Muscle of leg (tissue), 16 donors: ENCODE data around the gene HNRNPCL2. TPM values are rescaled to one million over a fixed set of nuclear protein-coding genes. Genes with fewer than 3 reads are reported as not detected.
"Not testable (repeated sequence)": the region's sequence is repeated elsewhere in the genome, so short reads cannot be mapped to it uniquely, and the experiment has no call there.

Experiments used
- DNase-seq: peaks from one replicate; pipeline ENCODE4 v3.0.0; 2013
- H3K27ac ChIP-seq: one replicate; pipeline ENCODE4 v1.5.1; 2013; ENCODE audit warnings: mild to moderate bottlenecking, low read length, control low read depth
- H3K27me3 ChIP-seq: one replicate; pipeline ENCODE4 v1.6.1; 2013; ENCODE audit warnings: low read length; ENCODE audit not compliant: control insufficient read depth, insufficient read depth
- H3K36me3 ChIP-seq: one replicate; pipeline ENCODE4 v1.6.1; 2013; ENCODE audit warnings: low read length; ENCODE audit not compliant: control insufficient read depth, insufficient read depth
- H3K4me1 ChIP-seq: one replicate; pipeline ENCODE4 v1.6.1; 2013; ENCODE audit warnings: low read length; ENCODE audit not compliant: control insufficient read depth, insufficient read depth
- H3K4me3 ChIP-seq: one replicate; pipeline ENCODE4 v1.5.1; 2013; ENCODE audit warnings: low read length, control low read depth
- H3K9me3 ChIP-seq: replicated peaks from 2 replicates; pipeline ENCODE4 v1.6.1; 2013; ENCODE audit warnings: low read depth, low read length; ENCODE audit not compliant: control insufficient read depth
- WGBS: methylation state at CpG from one replicate; pipeline ENCODE4 v1.1.5; 2013; ENCODE audit warnings: missing lambda C conversion rate; ENCODE audit not compliant: insufficient coverage; 5-methylcytosine and 5-hydroxymethylcytosine counted together
- long read RNA-seq, 11 donors: transcript quantifications; one replicate each; lab custom pipeline, GENCODE V29; 2026
- polyA plus RNA-seq, 8 donors: library from polyadenylated mRNA; unstranded; fragments of 120-200 nt; gene quantifications; one replicate each; pipeline versions ENCODE4 v1.2.1 to v1.2.3, GENCODE V29; 2013; ENCODE audit warnings: inconsistent platforms in 1 of 8, low replicate concordance in 1 of 8; ENCODE audit not compliant: insufficient read length in 8 of 8, insufficient read depth in 1 of 8
- total RNA-seq: library from RNA; stranded (reverse); fragments of 120-200 nt; gene quantifications from one replicate; pipeline ENCODE4 v1.2.4, GENCODE V29; 2013

Gene HNRNPCL2
- total RNA-seq, result not detected
- polyA plus RNA-seq, result under 1 TPM in 1 of 8 donors, not detected in 7; 0.14 TPM
- long read RNA-seq, donor 1, result 0 reads
- long read RNA-seq, donor 2, result 0 reads
- long read RNA-seq, donor 3, result 0 reads
- long read RNA-seq, donor 4, result 0 reads
- long read RNA-seq, donor 5, result 0 reads
- long read RNA-seq, donor 6, result 0 reads
- long read RNA-seq, donor 7, result 0 reads
- long read RNA-seq, donor 8, result 0 reads
- long read RNA-seq, donor 9, result 0 reads
- long read RNA-seq, donor 10, result 0 reads
- long read RNA-seq, donor 11, result 0 reads

GRCh38 chr1:13116754-13117153 lies at the start of gene HNRNPCL2:
Gene HNRNPCL2, minus strand, starts transcription at chr1:13116854. Its CDS starts 454 bp downstream, at chr1:13116400.
- WGBS, result no CpG with 5 or more reads among the region's 6 CpGs
- not testable (repeated sequence) for H3K4me3 ChIP-seq, H3K36me3 ChIP-seq, H3K4me1 ChIP-seq, DNase-seq, H3K27ac ChIP-seq, H3K9me3 ChIP-seq, H3K27me3 ChIP-seq

GRCh38 chr1:13165531-13165930 lies 48.9 kb upstream of the HNRNPCL2 start, which contains the start of gene HNRNPCL4:
Gene HNRNPCL4, minus strand, starts transcription at chr1:13165631. Its CDS starts 164 bp downstream, at chr1:13165467.
- DNase-seq, H3K36me3 ChIP-seq, H3K4me3 ChIP-seq, H3K9me3 ChIP-seq, H3K4me1 ChIP-seq, H3K27me3 ChIP-seq, H3K27ac ChIP-seq: not testable (repeated sequence)
- no CpG with 5 or more reads among the region's 8 CpGs for WGBS

GRCh38 chr1:13155909-13156308 lies 39.3 kb upstream of the HNRNPCL2 start, which contains the start of gene PRAMEF26:
Gene PRAMEF26, minus strand, starts transcription at chr1:13156009. Its CDS starts 2,914 bp downstream, at chr1:13153095.
- DNase-seq, H3K4me1 ChIP-seq, H3K36me3 ChIP-seq, H3K4me3 ChIP-seq, H3K9me3 ChIP-seq, H3K27me3 ChIP-seq, H3K27ac ChIP-seq: not testable (repeated sequence)
- WGBS, result no CpG with 5 or more reads among the region's 5 CpGs

DNA sequence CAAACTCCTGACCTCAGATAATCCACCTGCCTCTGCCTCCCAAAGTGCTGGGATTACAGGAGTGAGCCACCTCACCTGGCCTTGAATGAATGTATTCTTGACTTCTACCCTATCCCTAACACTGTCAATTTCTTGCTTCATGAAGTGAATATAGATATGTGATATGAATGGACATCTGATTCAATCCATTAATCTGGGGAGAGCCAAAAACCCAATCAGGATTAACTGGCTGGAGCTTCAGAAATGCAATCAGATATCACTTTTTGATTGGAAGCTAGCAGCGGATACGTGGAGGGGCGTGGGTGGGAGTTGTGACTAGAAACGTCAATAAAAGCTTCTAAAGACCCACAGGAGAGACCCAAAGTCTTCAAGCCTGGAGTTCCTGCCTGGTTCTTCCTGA lies 46.2 kb downstream of the HNRNPCL2 start, which contains the start of gene PRAMEF25:
Gene PRAMEF25, plus strand, starts transcription at position 301 of the 400 bp plus-strand sequence. CDS start 2,920 bp downstream, outside the sequence.
- not testable (repeated sequence) for DNase-seq, H3K4me1 ChIP-seq, H3K27ac ChIP-seq, H3K9me3 ChIP-seq, H3K4me3 ChIP-seq, H3K27me3 ChIP-seq, H3K36me3 ChIP-seq
- no CpG with 5 or more reads among the region's 4 CpGs for WGBS

Other genes starting within 250 kb of the HNRNPCL2 start
- not detected for gene PRAMEF4, start 230.7 kb downstream of the HNRNPCL2 start, total RNA-seq
- not detected for gene PRAMEF4, start 230.7 kb downstream of the HNRNPCL2 start, polyA plus RNA-seq
- not detected for gene PRAMEF10, start 218.6 kb downstream of the HNRNPCL2 start, total RNA-seq
- gene PRAMEF10, start 218.6 kb downstream of the HNRNPCL2 start, polyA plus RNA-seq, result not detected
- not detected for gene PRAMEF7, start 200.2 kb downstream of the HNRNPCL2 start, total RNA-seq
- not detected for gene PRAMEF7, start 200.2 kb downstream of the HNRNPCL2 start, polyA plus RNA-seq
- gene PRAMEF6, start 169.3 kb downstream of the HNRNPCL2 start, total RNA-seq, result not detected
- gene PRAMEF6, start 169.3 kb downstream of the HNRNPCL2 start, polyA plus RNA-seq, result not detected
- gene PRAMEF27, start 60.3 kb downstream of the HNRNPCL2 start, total RNA-seq, result not detected
- not detected for gene PRAMEF27, start 60.3 kb downstream of the HNRNPCL2 start, polyA plus RNA-seq
- gene HNRNPCL3, start 56.1 kb downstream of the HNRNPCL2 start, total RNA-seq, result not detected
- not detected for gene HNRNPCL3, start 56.1 kb downstream of the HNRNPCL2 start, polyA plus RNA-seq
- not detected for gene PRAMEF25, start 46.1 kb downstream of the HNRNPCL2 start, total RNA-seq
- not detected for gene PRAMEF25, start 46.1 kb downstream of the HNRNPCL2 start, polyA plus RNA-seq
- not detected for gene PRAMEF26, start 39.2 kb upstream of the HNRNPCL2 start, total RNA-seq
- not detected for gene PRAMEF26, start 39.2 kb upstream of the HNRNPCL2 start, polyA plus RNA-seq
- not detected for gene HNRNPCL4, start 48.8 kb upstream of the HNRNPCL2 start, total RNA-seq
- under 1 TPM in 4 of 8 donors, not detected in 4; 0.19 to 0.42 (median 0.26) TPM for gene HNRNPCL4, start 48.8 kb upstream of the HNRNPCL2 start, polyA plus RNA-seq
- gene PRAMEF9, start 55.0 kb upstream of the HNRNPCL2 start, total RNA-seq, result not detected
- not detected for gene PRAMEF9, start 55.0 kb upstream of the HNRNPCL2 start, polyA plus RNA-seq
- gene PRAMEF13, start 84.6 kb upstream of the HNRNPCL2 start, total RNA-seq, result not detected
- not detected for gene PRAMEF13, start 84.6 kb upstream of the HNRNPCL2 start, polyA plus RNA-seq
- gene PRAMEF18, start 109.3 kb upstream of the HNRNPCL2 start, total RNA-seq, result not detected
- gene PRAMEF18, start 109.3 kb upstream of the HNRNPCL2 start, polyA plus RNA-seq, result not detected
- not detected for gene PRAMEF5, start 137.3 kb upstream of the HNRNPCL2 start, total RNA-seq
- gene PRAMEF5, start 137.3 kb upstream of the HNRNPCL2 start, polyA plus RNA-seq, result not detected
- not detected for gene PRAMEF8, start 168.3 kb upstream of the HNRNPCL2 start, total RNA-seq
- gene PRAMEF8, start 168.3 kb upstream of the HNRNPCL2 start, polyA plus RNA-seq, result not detected
- gene PRAMEF33, start 186.7 kb upstream of the HNRNPCL2 start, total RNA-seq, result not detected
- under 1 TPM in 1 of 8 donors, not detected in 7; 0.13 TPM for gene PRAMEF33, start 186.7 kb upstream of the HNRNPCL2 start, polyA plus RNA-seq
- gene PRAMEF15, start 198.7 kb upstream of the HNRNPCL2 start, total RNA-seq, result not detected
- gene PRAMEF15, start 198.7 kb upstream of the HNRNPCL2 start, polyA plus RNA-seq, result not detected
- gene PRAMEF14, start 230.3 kb upstream of the HNRNPCL2 start, total RNA-seq, result not detected
- not detected for gene PRAMEF14, start 230.3 kb upstream of the HNRNPCL2 start, polyA plus RNA-seq